Uterus (tissue), 4 donors: ENCODE results near the gene CHMP4A. TPM values are rescaled to one million over a fixed set of nuclear protein-coding genes. Genes with fewer than 3 reads are reported as not detected.
"Not testable (repeated sequence)": the region's sequence is repeated elsewhere in the genome, so short reads cannot be mapped to it uniquely, and the experiment has no call there.

Experiments used
- DNase-seq, 2 donors: peaks; one replicate each; pipeline ENCODE4 v3.0.0-alpha.2; 2019 to 2020
- H3K27ac ChIP-seq, 2 donors: fragments of 200-600 bp; sonication (generic); 1 replicate in 1 of 2; 2 replicates in 1 of 2; pipeline ENCODE4 v1.5.1; 2016 to 2018
- H3K27me3 ChIP-seq, 2 donors: fragments of 200-600 bp; sonication (generic); one replicate each; pipeline ENCODE4 v1.5.1; 2018 to 2019; ENCODE audit warnings: control low read depth in 1 of 2
- H3K36me3 ChIP-seq, 2 donors: fragments of 200-600 bp; sonication (generic); one replicate each; pipeline ENCODE4 v1.5.1; 2019; ENCODE audit warnings: control low read depth in 1 of 2
- H3K4me1 ChIP-seq, 2 donors: fragments of 200-600 bp; sonication (generic); one replicate each; pipeline ENCODE4 v1.5.1; 2018 to 2019; ENCODE audit warnings: control low read depth in 1 of 2
- H3K4me3 ChIP-seq, 2 donors: fragments of 200-600 bp; sonication (generic); 1 replicate in 1 of 2; 2 replicates in 1 of 2; pipeline ENCODE4 v1.5.1; 2018 to 2019; ENCODE audit warnings: mild to moderate bottlenecking in 1 of 2
- H3K9me3 ChIP-seq, 2 donors: fragments of 200-600 bp; sonication (generic); one replicate each; pipeline ENCODE4 v1.5.1; 2019; ENCODE audit warnings: control low read depth in 1 of 2
- POLR2A ChIP-seq, 2 donors: fragments of 450-650 bp; IDR thresholded peaks; one replicate each; pipeline ENCODE4 v1.6.1; 2016; ENCODE audit warnings: antibody characterized with exemption in 2 of 2, mild to moderate bottlenecking in 1 of 2, moderate library complexity in 1 of 2
- intact Hi-C: fragments of 100-400 bp; cut with DNase I; formaldehyde crosslinking; loops from one replicate; pipeline ENCODE4 v1.15.1; 2023; ENCODE audit warnings: low total_unique reads
- total RNA-seq, 4 donors: library from RNA; depleted of rRNA in 3 of 4; stranded (reverse); fragments of >200 nt in 3 of 4; gene quantifications; one replicate each; pipeline versions ENCODE4 v1.1.0 to v1.2.4, GENCODE V29; 2014 to 2023
- TF ChIP-seq, protein P1 (sequence below), 4 experiments: fragments of 200-600 bp in 2 of 4; fragments of 450-650 bp in 2 of 4; sonication (generic) in 2 of 4; IDR thresholded peaks; one replicate each; pipeline ENCODE4 v1.5.1; 2016 to 2019; ENCODE audit warnings: antibody characterized with exemption in 4 of 4, mild to moderate bottlenecking in 2 of 4, moderate library complexity in 1 of 4
- donor health status: DM: yes; HTN: yes; CAD: no.

CHMP4A gene
- total RNA-seq, 4 donors from 2014 or later = 6.8 to 53.3 (median 33.9) TPM

- H3K36me3 ChIP-seq = no peaks in the 10 kb centered on the region
- H3K4me1 ChIP-seq = peaks cover 0 to 10% of the 10 kb centered on the region in 2 donors
- no peaks in the 10 kb centered on the region for H3K9me3 ChIP-seq
- TF ChIP-seq, protein P1, sequence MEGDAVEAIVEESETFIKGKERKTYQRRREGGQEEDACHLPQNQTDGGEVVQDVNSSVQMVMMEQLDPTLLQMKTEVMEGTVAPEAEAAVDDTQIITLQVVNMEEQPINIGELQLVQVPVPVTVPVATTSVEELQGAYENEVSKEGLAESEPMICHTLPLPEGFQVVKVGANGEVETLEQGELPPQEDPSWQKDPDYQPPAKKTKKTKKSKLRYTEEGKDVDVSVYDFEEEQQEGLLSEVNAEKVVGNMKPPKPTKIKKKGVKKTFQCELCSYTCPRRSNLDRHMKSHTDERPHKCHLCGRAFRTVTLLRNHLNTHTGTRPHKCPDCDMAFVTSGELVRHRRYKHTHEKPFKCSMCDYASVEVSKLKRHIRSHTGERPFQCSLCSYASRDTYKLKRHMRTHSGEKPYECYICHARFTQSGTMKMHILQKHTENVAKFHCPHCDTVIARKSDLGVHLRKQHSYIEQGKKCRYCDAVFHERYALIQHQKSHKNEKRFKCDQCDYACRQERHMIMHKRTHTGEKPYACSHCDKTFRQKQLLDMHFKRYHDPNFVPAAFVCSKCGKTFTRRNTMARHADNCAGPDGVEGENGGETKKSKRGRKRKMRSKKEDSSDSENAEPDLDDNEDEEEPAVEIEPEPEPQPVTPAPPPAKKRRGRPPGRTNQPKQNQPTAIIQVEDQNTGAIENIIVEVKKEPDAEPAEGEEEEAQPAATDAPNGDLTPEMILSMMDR (IDR thresholded peaks at IDR 0.05) = no peak
- TF ChIP-seq POLR2A (IDR thresholded peaks at IDR 0.05) = peak in 1 of 2 donors; percentile 41
- peak within 1 kb of the TSS; percentile 83 to 84 for H3K27ac ChIP-seq
- intact Hi-C loops = loop anchor here (10.0 kb wide), 1 partner anchor 203 kb away; no protein-coding TSS in a partner anchor
- H3K27me3 ChIP-seq = no peaks in the 10 kb centered on the region
- peak within 1 kb of the TSS; percentile 66 to 97 for H3K4me3 ChIP-seq
- DNase-seq = peak; percentile 95 to 96
Measured at GRCh38 chr14:24232121-24232644, 18.9 kb upstream of the CHMP4A start, which contains the start of gene NEDD8. TSS of gene NEDD8 (minus strand) at chr14:24232367. CDS start at chr14:24232267, 100 bp downstream.

- intact Hi-C loops = loop anchor here (10.0 kb wide), 1 partner anchor 203 kb away; no protein-coding TSS in a partner anchor
- no peak for DNase-seq
- peak overlapping the region; percentile 83 to 84 for H3K27ac ChIP-seq
- peak overlapping the region; percentile 66 to 97 for H3K4me3 ChIP-seq
- H3K4me1 ChIP-seq = peaks cover 0 to 10% of the 10 kb centered on the region in 2 donors
- no peaks in the 10 kb centered on the region for H3K27me3 ChIP-seq
- H3K9me3 ChIP-seq = no peaks in the 10 kb centered on the region
- no peaks in the 10 kb centered on the region for H3K36me3 ChIP-seq
- no peak for TF ChIP-seq POLR2A (IDR thresholded peaks at IDR 0.05)
- TF ChIP-seq, protein P1 (IDR thresholded peaks at IDR 0.05) = no peak
Measured at GRCh38 chr14:24231263-24232120, 18.2 kb upstream of the CHMP4A start.

DNA sequence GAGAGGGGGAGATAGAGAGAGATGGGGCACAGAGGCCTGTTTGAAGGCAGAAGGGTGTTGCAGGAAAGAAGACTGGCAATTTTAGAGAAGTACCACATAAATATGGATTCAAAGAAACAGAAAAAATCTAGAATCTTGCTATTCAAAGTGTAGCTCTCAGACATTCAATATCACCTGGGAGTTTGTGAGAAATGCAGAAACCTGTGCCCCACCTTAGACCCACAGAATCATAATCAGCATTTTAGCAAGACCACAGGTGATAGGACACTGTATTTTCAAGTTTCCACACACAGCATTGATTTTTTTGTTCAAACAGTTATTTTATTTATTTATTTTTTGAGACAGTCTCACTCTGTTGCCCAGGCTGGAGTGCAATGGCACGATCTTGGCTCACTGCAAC, 15.6 kb upstream of the CHMP4A start:
- H3K36me3 ChIP-seq = no peaks in the 10 kb centered on the region
- TF ChIP-seq, protein P1 (IDR thresholded peaks at IDR 0.05) = no peak
- no peak for TF ChIP-seq POLR2A (IDR thresholded peaks at IDR 0.05)
- intact Hi-C loops = no loop called here
- peaks cover 0 to 10% of the 10 kb centered on the region in 2 donors for H3K4me1 ChIP-seq
- DNase-seq = no peak
- H3K27me3 ChIP-seq = no peaks in the 10 kb centered on the region
- no peaks in the 10 kb centered on the region for H3K9me3 ChIP-seq
- H3K27ac ChIP-seq = no peak overlapping the region
- H3K4me3 ChIP-seq = no peak overlapping the region

- Histone ChIP-seq H3K27me3 (no peaks in the 10 kb centered on the region), H3K9me3 (no peaks in the 10 kb centered on the region), H3K36me3 (no peaks in the 10 kb centered on the region), H3K27ac (no peak overlapping the region), H3K4me3 (no peak overlapping the region), H3K4me1 (peaks cover 0 to 2% of the 10 kb centered on the region in 2 donors)
- TF ChIP-seq POLR2A (IDR thresholded peaks at IDR 0.05) = no peak
- TF ChIP-seq, protein P1 (IDR thresholded peaks at IDR 0.05) = no peak
- no peak for DNase-seq
- intact Hi-C loops = no loop called here
Measured at GRCh38 chr14:24226473-24226872, 13.2 kb upstream of the CHMP4A start.

- DNase-seq = no peak
- Histone ChIP-seq H3K36me3 (no peaks in the 10 kb centered on the region), H3K27ac (no peak overlapping the region), H3K9me3 (no peaks in the 10 kb centered on the region), H3K4me3 (no peak overlapping the region), H3K27me3 (no peaks in the 10 kb centered on the region), H3K4me1 (no peaks in the 10 kb centered on the region)
- intact Hi-C loops = no loop called here
- TF ChIP-seq, protein P1 (IDR thresholded peaks at IDR 0.05) = no peak
- TF ChIP-seq POLR2A (IDR thresholded peaks at IDR 0.05) = no peak
Measured at GRCh38 chr14:24224618-24225071, 11.4 kb upstream of the CHMP4A start.

DNA sequence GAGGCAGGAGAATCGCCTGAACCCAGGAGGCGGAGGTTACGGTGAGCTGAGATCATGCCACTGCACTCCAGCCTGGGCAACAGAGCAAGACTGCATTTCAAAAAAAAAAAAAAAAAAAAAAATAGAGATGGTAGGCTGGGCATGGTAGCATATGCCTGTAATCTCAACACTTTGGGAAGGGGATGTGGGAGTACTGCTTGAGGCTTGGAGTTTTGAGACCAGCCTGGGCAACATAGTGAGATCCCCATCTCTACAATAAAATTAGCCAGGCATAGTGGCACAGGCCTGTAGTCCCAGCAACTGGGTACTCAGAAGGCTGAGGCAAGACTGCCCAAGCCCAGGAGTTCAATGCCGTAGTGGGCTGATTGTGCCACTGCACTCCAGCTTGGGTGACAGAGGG, 9.7 kb upstream of the CHMP4A start:
- H3K36me3 ChIP-seq, DNase-seq, H3K27me3 ChIP-seq, intact Hi-C loops, H3K27ac ChIP-seq, H3K9me3 ChIP-seq, H3K4me1 ChIP-seq, H3K4me3 ChIP-seq: not testable (repeated sequence)
